ENCODE results near the gene FOXO3. TPM values are rescaled to one million over a fixed set of nuclear protein-coding genes. Genes with fewer than 3 reads are reported as not detected.
A peak's percentile ranks its signal among the peaks of the same experiment; 100 is the strongest.

FOXO3 gene
- total and polyA plus RNA-seq, 7 donors, result 20.6 to 160 (median 76.5) TPM

DNA sequence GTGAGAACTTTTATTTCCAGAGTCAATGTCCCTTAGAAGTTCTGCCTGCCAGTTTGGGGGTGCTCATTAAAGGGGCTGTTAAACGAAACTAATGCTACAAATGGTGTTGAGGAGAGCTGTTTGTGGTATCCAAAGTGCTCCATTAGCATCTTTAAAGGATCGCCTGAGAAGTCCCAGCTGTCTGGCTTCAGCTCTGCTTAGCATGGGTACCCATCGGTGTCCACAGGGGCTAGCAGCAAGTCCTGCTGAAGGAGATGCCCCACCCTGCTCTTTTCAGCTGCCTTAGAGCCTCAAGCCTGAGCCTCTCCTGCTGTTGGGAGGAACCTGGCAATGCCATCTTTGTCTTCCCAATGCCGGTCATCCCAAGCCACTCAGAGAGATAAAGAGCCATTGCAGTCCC is 111.1 kb downstream of the FOXO3 start:
- peaks cover 0 to 2% of the 10 kb centered on the region in 2 donors for H3K36me3 ChIP-seq (ENCODE audit: insufficient read depth in 1 of 2, low read depth in 1 of 2)
- intact Hi-C loops (cut with DNase I), result loop anchor here in 1 of 2 donors (5.0 kb wide), 1 partner anchor 89 kb away; no protein-coding TSS in a partner anchor
- peaks cover 100% of the 10 kb centered on the region for H3K4me1 ChIP-seq
- H3K9me3 ChIP-seq, result no peaks in the 10 kb centered on the region
- 56 to 73% (median 59%) methylated on average over 4 of the region's 4 CpGs for WGBS, 3 donors
- H3K4me3 ChIP-seq, result no peak overlapping the region
- peak overlapping the region; percentile 63 for H3K27ac ChIP-seq
- ATAC-seq, result no peak
- H3K27me3 ChIP-seq (ENCODE audit: insufficient read depth in 3 of 3, low read length in 2 of 3), result no peaks in the 10 kb centered on the region
- TF ChIP-seq CTCF (IDR thresholded peaks at IDR 0.05), result no peak
- DNase-seq, result no peak

- DNase-seq (no peak), ATAC-seq (no peak)
- peak overlapping the region; percentile 63 for H3K27ac ChIP-seq
- H3K4me1 ChIP-seq, result peaks cover 100% of the 10 kb centered on the region
- intact Hi-C loops (cut with DNase I), result loop anchor here in 1 of 2 donors (5.0 kb wide), 1 partner anchor 90 kb away; no protein-coding TSS in a partner anchor
- no peaks in the 10 kb centered on the region for H3K27me3 ChIP-seq (ENCODE audit: insufficient read depth in 3 of 3, low read length in 2 of 3)
- no peaks in the 10 kb centered on the region for H3K9me3 ChIP-seq
- WGBS, 3 donors, result 69 to 87% (median 81%) methylated on average over 3 of the region's 3 CpGs
- no peak for TF ChIP-seq CTCF (IDR thresholded peaks at IDR 0.05)
- peaks cover 0 to 2% of the 10 kb centered on the region in 2 donors for H3K36me3 ChIP-seq (ENCODE audit: insufficient read depth in 1 of 2, low read depth in 1 of 2)
- no peak overlapping the region for H3K4me3 ChIP-seq
These were observed 111.9 kb downstream of the FOXO3 start for GRCh38 chr6:108672641-108673040.

- ATAC-seq, result no peak
- peaks cover 0 to 1% of the 10 kb centered on the region in 2 donors for H3K36me3 ChIP-seq (ENCODE audit: insufficient read depth in 1 of 2, low read depth in 1 of 2)
- H3K27me3 ChIP-seq (ENCODE audit: insufficient read depth in 3 of 3, low read length in 2 of 3), result no peaks in the 10 kb centered on the region
- H3K4me3 ChIP-seq, result no peak overlapping the region
- intact Hi-C loops (cut with DNase I), result loop anchor here in 1 of 2 donors (5.0 kb wide), 1 partner anchor 91 kb away; no protein-coding TSS in a partner anchor
- H3K9me3 ChIP-seq, result no peaks in the 10 kb centered on the region
- H3K4me1 ChIP-seq, result peaks cover 98% of the 10 kb centered on the region
- peak overlapping the region; percentile 63 for H3K27ac ChIP-seq
- no peak for DNase-seq
- no peak for TF ChIP-seq CTCF (IDR thresholded peaks at IDR 0.05)
- 84 to 90% (median 84%) methylated on average over 6 of the region's 6 CpGs for WGBS, 3 donors
These were observed 112.4 kb downstream of the FOXO3 start for GRCh38 chr6:108673153-108673552.

DNA sequence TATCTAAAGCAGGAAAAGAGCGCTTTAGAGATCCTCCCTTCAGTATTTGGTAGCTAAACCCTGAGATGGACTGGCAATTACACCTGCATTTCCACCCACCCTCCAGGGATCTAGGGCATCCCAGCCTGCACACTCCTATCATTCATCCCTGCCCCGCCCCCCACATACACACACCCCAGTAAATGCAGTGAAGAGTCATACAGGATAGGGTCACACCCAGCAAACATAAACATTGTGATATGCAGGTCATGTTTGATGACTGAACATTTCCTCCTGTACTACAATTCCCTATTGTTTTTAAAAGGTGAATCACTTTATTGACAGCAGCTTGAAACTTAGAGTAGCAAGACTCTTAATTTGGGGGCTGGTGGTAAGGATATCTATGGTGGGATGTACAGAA is 112.9 kb downstream of the FOXO3 start:
- Histone ChIP-seq H3K9me3 (no peaks in the 10 kb centered on the region), H3K4me3 (no peak overlapping the region), H3K27me3 (ENCODE audit: insufficient read depth in 3 of 3, low read length in 2 of 3) (no peaks in the 10 kb centered on the region), H3K27ac (peak overlapping the region; percentile 63), H3K4me1 (peaks cover 93% of the 10 kb centered on the region), H3K36me3 (ENCODE audit: insufficient read depth in 1 of 2, low read depth in 1 of 2) (no peaks in the 10 kb centered on the region)
- no peak for TF ChIP-seq CTCF (IDR thresholded peaks at IDR 0.05)
- ATAC-seq, result no peak
- intact Hi-C loops (cut with DNase I), result loop anchor here in 1 of 2 donors (5.0 kb wide), 1 partner anchor 91 kb away; no protein-coding TSS in a partner anchor
- DNase-seq, result no peak
- 49 to 83% (median 78%) methylated on average over 2 of the region's 2 CpGs for WGBS, 3 donors

Measured in psoas muscle (tissue), 8 donors.